HG03135 (cell line): ENCODE results near the gene SLC43A3.
"Not testable (repeated sequence)": the region's sequence is repeated elsewhere in the genome, so short reads cannot be mapped to it uniquely, and the experiment has no call there.

ENCODE experiments used
- ATAC-seq: cut with Tn5 transposase; IDR thresholded peaks from one replicate; pipeline ENCODE4 v1.9.1; 2021; ENCODE audit warnings: mild to moderate bottlenecking, moderate library complexity; ENCODE audit not compliant: unreplicated experiment

SLC43A3 gene

GRCh38 chr11:57407941-57408475 is 18.9 kb downstream of the SLC43A3 start:
- no peak for ATAC-seq

GRCh38 chr11:57407010-57407920 is 19.7 kb downstream of the SLC43A3 start:
- no peak for ATAC-seq

DNA sequence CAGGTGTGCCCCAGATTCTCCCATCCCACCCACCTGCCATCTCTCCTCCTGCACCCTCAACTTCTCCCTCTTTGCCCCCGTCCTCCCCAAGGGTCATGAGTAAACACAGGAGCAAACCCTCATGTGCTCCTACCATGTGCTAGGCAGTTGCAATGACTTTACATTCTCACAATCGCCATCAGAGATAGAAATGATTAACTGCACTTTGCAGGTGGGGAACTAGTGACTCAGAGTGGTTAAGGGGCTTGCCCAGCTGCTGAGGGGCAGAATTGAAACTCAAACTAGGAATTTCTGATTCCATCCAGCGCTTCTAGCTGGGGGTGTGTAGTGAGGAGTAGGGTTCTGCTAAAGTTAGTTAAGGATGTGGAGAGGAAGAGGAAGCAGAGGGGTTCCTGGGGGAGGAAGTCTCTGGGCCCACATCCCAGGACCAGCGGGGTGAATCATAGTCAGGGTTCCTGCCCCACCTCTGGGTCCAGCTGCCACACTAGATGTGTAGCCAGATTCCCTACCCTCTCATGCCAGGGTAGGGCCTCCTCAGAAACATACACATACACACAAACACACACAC is 20.5 kb downstream of the SLC43A3 start:
- ATAC-seq, result peak; percentile 88

DNA sequence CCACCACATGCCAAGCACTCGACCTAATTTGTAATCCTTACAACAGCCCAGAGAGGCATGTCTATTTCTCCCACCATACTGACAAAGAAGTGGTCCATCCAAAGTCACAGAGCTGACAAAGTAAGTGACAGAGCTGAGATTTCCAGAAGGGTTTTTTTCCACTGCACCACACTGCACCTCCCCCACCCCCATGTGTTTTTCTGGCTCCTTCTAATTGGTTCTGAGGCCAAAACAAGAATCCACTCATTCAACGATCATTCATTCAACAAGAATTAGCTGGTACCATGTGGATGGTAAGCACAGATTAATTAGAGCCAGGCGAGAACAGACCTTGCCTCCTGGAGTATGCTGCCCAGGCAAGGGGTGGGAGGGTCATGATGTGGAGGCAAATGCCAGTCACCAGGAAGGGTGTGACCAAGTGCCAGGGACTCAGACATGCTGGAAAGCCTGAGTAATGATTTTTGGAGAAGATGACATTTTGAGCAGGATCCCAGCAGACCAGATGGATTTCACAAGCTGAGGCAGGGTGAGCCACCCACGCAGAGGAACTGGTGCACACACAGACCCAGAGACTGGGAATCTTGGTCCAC is 21.6 kb downstream of the SLC43A3 start:
- ATAC-seq, result no peak

GRCh38 chr11:57403802-57404147 is 23.1 kb downstream of the SLC43A3 start:
- ATAC-seq, result no peak

DNA sequence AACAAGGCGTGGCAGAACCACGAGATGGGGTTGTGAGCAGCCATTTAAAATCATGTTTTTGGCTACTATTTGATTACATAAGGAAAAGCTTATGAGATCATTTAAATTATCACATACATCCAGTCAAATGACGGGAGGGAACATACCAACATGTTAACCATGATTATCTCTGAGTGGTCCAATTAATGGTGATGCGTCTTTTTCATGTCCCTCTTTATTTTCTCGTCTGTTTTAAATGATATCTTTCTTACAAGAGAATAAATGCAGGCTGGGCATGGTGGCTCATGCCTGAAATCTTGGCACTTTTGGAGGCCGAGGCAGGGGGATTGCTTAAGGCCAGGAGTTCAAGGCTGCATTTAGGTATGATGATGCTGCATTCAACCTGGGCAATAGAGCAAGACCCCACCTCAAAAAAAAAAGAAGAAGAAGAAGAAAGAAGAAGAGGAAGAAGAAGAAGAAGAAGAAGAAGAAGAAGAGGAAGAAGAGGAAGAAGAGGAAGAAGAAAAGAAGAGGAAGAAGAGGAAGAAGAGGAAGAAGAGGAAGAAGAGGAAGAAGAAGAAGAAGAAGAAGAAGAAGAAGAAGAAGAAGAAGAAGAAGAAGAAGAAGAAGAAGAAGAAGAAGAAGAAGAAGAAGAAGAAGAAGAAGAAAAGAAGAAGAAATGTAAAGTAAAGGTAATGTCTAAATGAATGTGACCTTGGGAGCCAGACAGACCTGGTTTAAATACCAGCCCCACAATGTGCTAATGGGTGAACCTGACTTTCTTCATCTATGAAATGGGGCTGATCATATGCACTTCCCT is 23.7 kb downstream of the SLC43A3 start:
- not testable (repeated sequence) for ATAC-seq

DNA sequence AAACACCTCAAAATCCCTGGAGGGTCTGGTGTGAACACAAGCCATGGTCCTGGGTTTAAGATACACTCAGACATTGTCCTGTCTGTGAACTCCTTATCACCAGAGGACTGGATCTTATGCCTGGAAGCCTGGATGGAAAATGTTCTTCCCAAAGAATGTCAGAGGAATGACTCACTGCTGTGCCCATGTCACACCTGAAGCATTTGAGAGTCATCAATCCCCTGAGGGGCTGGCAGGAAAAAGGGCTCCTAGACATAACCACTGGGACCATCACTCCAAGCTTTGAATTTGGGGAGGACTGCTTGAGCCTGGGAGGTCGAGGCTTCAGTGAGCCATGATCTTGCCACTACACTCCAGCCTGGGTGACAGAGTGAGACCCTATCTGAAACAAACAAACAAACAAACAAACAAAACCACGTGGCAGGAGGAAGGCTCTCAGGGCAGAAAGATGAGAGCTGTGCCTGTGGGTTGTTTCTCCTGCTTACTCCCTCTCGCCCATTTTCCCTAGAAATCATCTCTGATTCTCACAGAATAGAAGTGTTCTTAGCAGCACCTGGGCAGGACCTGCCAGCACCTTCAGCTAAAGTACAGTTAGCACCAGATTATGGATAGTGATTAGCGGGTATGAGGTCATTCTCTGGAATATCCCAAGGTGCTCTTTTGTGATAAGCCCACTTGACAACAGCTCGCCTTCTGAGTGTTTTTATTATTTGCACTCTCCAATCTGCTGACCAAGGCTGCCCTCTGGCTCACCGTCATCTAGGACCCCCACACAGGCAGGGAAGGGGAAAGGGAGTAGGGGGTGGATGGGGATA is 24.5 kb downstream of the SLC43A3 start:
- no peak for ATAC-seq

- ATAC-seq, result no peak
Observed at GRCh38 chr11:57399972-57400578, 26.8 kb downstream of the SLC43A3 start.

DNA sequence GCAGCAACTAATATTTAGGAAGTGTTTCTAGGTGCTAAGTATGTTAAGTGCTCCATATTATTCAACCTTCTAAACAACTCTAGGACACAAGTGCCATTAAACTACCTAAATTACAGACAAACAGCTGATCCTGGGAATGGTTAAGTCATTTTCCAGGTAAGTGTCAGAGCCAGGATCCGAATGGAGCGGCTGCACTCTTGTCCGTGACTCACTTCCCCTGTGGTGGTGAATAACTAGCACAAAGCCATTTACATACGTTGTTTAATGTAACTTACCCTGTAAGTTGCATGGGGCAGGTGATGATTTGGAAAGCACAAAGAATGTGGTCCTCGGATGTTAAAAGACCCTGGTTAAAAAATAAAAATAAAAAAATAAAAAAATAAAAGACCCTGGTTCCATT is 27.7 kb downstream of the SLC43A3 start:
- ATAC-seq, result no peak

- ATAC-seq, result no peak
Observed at GRCh38 chr11:57397394-57397990, 29.4 kb downstream of the SLC43A3 start.

GRCh38 chr11:57396744-57397143 is 30.2 kb downstream of the SLC43A3 start:
- ATAC-seq, result no peak

DNA sequence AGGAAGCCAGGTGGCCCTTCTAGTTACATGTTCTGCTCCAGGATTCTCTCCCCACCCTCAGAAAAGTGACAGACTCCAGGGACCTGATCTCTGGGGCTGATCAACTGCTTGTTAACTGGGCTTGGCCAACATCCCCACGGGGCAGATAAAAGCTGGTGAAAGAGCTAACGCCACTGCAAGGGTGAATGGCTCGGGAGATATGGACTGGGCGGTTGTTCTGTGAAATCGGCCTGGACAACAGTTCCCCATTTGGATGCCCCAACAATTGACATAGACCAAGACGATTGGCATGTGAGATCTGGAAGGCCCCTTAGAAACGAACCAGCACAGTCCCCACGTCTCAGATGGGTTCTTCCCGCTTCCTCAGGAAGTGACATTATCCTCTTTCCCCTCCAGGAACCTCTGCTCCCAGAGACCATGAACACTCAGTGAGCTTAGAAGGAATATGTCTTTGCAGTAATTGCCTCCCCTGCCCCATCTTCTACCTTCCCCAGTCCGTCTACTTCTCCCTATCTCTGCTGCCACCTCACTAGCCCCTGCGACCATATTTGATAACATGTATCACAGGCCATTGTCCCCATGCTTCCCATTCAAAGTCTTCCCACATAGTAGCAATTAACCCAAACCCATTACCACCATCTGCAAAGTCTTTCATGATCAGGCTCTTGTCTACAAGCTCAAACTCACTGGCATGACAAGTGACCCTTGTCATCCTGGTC is 30.9 kb downstream of the SLC43A3 start:
- no peak for ATAC-seq

DNA sequence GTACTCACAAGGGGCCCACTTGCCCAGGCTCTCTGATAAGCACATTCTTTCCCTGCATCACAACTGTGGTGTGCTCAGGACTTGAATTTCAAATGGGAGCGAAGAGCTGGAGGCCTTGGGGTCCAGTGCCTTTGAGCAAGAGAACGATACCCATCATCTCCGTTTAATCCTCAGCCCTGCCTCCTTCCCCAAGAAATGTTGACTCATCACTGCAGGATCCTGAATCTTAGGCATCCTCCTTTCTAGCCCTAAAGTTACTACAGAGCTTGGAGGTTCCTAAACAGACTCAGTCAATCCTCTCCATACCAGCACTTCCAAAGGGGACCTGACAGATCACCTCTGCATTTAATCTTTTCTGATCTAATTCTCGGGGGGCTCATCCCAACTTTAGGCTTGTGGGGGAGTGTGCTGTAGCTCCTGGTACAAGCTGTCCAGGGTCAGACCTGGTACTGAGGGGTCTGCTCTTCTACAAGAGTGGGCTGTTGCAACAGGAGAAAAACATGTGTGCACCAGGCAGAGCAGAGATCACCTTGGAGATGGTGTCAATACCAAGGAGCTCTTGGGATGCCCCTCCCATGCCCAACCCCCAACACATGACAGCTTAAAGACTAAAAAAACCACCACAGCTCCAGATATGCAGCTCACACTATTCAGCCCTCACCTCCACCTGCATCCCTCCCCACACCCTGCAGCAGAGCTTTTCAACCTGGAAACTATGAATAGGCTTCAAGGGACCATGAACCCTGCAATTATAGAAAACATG is 32.5 kb downstream of the SLC43A3 start:
- no peak for ATAC-seq

- no peak for ATAC-seq
Observed at GRCh38 chr11:57392763-57393105, 34.2 kb downstream of the SLC43A3 start.

GRCh38 chr11:57392066-57392762 is 34.7 kb downstream of the SLC43A3 start:
- ATAC-seq, result no peak

- no peak for ATAC-seq
Observed at GRCh38 chr11:57391539-57391938, 35.4 kb downstream of the SLC43A3 start.

- no peak for ATAC-seq
Observed at GRCh38 chr11:57391111-57391510, 35.8 kb downstream of the SLC43A3 start.

DNA sequence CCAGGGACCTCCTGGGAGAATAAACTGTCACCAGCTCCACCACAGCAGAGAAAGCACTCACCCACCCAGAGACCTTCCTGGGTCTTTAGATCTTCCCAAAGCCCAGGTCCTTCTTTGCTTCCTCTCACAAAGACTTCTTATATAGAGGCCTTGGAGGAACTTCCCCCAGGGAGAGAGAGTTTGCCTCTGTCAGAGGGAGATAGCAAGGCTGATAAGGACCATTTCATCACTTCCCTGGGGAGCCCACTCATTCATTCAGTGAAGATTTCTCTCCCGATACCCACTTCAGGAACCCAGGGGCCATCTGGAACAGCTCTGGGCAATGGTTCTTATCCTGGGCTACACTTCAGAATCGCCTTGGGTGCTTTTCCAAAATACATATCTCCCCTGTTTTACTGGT is 36.4 kb downstream of the SLC43A3 start, which contains the start of gene PRG2:
TSS of gene PRG2 (minus strand) at position 116 of the 400 bp plus-strand sequence. CDS start 706 bp downstream, outside the sequence.
- ATAC-seq, result no peak
